Activated T-cell treated with anti-CD3 and anti-CD28 coated beads, Interleukin-2, amount 50 U/mL, for 48 hours (primary cell): ENCODE data around the gene CDC5L.

ENCODE experiments used
- DNase-seq, 2 experiments: peaks; one replicate each; pipeline ENCODE4 v3.0.0-alpha.2; 2020

CDC5L gene

DNA sequence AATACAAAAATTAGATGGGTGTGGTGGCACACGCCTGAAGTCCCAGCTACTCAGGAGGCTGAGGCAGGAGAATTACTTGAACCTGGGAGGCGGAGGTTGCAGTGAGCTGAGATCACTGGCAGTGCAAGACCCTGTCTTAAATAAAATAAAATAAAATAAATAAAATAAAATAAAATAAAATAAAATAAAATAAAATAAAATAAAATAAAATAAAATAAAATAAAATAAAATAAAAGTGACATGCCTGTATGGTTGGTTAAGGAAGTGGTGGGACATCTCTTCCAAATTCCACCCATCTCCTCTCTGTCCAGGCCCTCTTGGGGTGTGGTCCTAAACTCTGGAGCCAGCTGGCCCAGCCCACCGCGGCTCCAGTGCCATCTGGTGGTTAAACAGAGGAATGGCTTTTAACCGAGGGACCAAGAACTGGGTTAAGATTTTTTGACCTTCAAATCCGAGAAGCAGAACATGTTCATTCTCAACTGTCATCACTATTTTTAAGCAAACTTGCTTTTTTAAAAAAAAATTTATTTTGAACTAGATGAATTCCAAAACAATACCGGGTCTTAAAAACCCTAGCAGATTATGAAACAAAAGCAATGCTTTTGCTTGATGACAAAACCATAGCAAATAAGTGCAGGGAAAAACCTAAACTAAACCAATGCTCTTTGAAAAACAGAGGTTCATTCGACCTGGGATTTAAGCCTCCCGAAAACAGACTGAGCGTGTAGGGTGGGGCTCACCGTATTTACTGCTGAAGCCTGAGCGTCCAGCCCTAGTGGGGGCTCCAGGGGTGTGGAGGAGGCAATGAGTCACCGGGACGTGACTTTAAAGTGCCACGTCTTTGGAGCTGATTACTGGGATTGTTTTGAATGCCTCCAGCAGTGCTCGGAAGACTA is 68.8 kb downstream of the CDC5L start:
- DNase-seq = peak; percentile 48 to 55

DNA sequence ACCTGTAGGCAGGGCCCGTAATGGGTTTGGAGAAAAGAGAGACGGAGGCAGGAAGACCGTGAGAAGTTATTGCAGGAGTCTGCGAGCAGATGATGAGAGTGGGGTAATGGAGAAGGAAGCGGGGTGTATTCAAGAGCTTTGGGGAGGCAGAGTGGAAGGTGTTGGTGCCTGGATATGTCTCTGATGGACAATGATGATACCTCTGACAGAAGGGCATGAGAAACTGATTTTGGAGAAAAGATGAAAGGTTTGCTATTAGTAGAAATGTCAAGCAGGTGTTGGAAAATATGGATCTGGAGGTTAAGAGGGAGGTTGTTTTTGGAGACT is 69.4 kb downstream of the CDC5L start:
- DNase-seq = no peak

DNA sequence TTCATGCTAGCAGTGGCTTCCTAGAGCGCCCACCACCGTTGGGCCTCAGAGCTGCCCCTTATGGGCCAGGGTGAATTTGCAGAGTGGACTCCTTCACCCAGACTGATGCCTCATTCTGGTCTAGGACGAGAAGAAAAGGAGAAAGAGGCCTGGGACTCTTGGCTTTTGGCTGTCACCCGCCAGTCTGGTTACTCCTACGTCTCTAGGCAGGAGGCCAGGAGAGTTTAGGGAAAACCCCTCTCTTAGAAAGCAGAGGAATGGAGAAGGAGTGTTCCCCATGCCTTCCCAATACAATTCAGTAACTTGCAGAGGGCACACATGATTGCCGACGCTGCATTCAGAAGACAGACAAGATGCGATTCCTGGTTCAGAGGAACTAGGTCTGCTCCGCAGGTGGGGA is 70.1 kb downstream of the CDC5L start:
- no peak for DNase-seq

DNA sequence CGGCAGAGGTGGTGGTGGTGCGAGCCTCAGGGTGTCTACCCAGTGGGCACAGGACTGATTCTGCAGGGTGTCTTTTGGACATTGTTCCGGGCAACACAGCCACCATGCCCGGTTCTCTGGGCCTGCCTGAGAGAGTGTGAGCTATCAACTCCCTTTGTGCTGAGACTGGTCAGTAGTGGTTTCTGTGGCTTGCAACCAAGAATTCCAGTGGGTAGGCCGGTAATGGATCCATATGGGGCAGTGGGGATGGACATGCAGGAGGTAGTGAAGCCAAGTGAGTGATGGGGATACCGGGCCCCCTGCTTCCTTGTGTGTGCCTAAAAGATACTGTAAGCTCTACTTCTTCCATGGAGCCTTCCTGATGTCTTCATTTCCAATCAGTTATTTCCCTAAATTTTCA is 71.0 kb downstream of the CDC5L start:
- no peak for DNase-seq

DNA sequence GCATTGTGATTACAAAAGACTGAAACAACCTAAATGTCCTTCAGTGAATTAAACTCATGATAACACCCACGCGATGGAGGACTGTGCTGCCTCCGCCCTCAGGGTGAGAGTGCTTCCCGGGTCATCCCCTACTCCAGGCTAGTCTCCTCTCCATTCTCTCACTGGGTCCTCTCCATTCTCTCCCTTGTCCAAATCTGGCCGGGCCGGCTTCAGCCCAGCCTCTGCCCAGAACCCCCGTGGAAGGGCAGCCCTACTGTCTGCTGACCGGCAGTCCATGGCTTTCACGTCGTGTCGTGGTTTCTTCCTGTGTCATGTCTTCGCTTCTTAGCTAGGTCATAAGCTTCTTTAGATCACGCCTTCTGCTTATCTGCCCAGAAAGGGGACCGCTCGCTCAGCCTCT is 74.8 kb downstream of the CDC5L start:
- DNase-seq = no peak

DNA sequence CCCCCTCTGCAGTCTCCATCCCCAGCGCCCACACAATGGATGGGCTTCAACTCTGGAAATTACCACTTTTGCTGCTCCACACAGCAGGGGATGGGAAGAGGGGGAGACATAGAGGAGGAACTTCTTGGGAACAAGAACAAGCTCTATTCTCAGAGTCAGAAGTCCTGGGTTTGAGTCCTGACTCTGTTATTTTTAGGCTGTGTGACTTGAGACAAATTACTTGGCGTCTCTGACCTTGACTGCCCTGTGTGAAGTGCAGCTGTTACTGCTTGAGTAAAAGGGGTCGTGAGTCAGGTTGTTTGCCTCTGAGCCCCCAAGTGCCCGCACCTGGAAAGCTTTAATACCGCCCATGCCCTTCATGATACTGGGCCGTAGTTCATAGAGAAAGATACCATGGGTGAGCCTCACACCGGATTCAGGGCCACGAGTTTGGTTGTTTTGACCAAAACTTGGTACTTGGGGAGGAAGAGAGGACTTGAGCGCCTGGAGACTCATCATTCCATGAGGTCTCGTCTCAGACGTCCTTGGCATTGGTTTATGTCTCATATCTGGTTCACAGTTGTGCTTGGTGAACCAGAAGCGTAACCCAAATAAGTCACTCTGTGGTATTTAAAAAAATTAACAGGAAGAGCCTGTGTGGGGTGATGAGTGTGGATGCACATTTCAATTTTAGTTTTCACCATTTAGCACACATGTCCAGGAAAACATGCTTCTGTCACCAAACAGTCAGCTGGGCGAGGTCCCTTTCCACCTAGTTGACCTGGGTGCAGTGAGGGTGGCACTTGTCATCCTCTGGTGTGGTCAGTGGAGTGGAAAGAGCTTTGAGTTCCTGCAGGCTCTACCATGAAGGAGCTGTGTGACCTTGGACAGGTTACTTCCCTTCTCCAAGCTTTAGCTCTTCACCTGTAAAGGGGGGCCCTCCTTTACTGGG is 75.6 kb downstream of the CDC5L start:
- no peak for DNase-seq

DNA sequence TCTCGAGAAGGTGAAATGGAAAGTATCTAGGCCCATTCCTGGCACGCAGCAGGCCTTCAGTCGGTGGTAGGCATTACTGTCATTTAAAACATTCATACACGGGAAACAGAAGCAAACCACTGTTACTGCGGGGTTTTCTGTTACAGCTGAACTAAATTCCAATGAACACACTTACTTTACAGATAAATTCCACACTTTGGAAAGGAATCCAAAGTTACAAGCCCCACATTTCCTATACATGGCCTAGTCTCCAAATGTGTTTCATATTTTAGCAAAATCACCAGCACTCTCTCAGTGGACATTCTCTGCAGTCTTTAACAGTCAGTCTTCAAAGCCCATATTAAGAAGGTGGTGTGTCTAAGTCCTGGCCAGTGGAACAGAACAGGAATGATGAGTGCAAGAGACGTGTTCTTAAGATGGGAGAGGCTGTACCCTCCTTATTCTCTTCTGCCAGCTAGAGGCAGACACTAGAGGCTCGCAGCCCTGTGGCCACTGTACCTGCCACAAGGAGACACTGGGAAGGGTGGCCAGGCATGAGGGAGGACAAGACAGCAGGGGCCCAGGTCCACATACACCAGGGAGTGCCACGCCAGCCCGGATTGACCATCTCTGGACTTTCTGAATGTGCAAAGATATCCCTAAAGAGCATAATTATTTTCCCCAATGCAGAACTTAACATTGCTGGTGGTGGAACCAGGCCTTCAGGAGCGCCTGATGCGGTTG is 76.4 kb downstream of the CDC5L start:
- DNase-seq = no peak

DNA sequence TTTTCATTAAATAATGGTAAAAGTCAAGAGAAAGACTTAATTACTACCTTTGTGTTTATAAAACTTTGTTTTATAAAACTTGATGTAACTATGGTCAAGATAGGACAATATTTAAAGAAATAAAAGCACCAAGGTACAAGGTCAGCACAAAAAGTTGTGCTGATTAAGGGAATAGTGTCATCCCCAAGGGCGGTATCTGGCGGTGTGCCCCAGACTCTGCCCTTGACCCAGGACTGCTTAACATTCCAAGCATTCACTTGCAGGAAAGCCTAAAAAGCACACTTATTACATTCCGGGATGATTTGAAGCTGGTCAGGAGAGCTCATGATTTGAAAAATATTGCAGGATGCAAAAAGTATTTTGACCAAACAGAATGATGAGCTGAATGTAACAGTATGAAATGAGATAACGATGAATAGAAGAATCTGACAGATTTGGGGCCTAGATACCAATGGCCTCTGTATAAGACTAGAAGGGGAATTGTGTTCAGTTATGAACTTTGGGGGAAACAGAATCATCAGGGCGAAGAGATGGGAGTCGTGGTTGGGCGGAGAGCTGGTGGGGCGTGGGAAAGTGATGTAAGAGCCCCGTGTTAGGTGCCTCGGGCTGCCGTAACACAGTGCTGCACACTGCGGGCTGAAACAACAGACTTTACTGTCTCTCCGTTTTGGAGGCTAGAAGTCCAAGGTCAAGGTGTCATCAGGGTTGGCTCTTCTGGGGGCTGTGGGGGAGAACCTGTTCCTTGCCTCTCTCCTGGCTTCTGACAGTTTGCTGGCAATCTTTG is 77.2 kb downstream of the CDC5L start:
- DNase-seq = no peak

DNA sequence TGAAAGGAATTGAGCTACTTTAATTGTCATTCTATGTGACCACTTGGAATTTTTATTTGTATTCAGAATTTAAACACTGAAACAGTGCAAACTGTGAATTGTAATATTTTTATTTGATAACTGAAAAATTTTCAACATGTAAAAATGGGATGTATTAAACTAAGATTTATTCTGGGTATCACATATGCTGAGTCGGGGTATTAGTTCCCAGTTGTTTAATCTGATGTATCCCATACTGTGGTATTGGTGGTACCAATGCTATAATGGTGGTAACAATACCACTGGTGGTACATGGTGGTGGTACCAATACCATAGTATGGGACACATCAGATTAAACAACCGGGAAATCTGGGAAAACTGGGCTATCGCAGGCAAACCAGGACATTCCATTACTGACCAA is 79.4 kb downstream of the CDC5L start:
- no peak for DNase-seq

DNA sequence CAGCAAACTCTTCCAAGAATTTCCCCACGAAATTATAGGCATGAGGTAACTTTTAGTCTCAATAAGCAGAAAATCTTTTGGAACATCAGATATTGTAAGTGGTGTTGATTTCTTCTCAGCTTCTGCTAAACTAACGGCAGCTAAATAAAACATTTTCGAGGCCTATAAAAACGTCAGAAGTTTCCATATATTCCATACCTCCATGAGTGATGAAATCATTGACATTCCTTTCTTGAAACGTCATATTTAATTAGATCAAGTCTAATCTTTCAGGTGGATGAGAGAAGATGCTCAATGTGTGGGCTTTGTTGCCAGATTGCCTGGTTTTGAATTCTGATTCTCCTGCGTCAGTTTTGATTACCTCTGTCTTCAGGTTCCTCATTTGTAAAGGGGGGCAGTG is 81.3 kb downstream of the CDC5L start:
- no peak for DNase-seq

DNA sequence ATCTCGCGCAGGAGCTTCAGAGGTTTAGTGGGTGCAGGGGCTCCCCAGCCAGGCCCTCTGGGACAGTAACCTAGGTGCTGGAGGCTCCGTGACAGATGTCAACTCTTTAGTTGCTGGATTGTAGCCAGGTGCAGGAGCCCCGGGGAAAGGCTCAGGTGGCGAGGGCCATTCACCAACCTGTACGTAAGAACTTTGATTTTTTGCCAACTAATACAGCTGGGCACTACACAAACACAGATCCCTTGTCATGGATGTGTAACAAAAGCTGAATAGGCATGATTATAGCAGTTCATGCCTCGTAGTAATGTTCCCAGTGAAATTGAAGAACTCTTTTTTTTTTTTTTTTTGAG is 82.6 kb downstream of the CDC5L start:
- DNase-seq = no peak

DNA sequence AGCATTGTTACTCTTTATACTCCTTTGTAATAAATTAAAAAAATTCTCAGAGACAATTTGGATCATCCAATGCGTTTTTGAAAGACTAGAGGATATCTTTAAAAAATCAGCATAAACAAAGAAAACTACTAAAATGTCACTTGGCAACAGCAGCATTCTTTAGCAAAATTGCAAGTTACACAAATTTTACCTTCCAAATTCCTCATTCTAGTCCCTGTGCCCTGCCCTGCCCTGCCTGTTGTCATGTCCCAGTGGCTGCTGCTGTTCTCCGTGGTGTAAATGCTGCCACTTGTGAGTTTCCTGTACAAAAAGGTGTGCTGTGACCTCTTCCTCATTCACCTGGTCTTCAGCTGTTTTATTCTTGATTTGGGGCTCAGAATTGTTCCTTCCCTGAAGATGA is 83.2 kb downstream of the CDC5L start:
- no peak for DNase-seq

DNA sequence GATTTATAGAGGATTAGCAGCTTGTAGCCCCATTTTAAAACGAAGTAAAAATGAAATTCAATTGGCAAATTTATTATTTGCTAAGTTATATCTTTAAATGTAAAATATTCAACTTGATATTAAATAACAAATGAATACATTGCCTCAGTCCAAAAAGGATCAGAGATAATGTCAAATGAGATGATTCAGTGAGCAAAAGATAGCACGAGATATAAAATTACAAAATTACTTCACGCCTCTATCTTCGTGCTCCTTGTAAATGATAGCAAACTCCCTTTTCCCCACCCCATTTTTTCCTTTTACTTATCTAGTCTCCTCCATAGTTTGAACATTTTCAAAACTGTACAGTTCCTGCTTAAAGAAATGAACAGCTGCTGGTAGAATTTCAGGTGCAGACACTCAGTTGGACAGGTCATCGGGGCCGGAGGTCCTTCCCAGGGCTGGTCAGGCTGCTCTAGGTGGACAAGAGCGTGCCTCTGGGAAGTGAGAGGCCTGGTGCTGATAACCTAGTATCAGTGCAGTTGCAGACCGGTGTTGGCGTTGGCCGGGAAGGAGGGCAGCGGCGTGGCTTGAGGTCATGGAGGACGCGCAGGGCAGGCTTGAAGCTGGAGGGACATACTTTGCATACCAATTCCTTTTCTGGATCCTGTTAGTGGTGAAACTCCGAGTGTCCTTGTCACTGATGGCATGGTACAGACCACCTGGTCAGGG is 83.9 kb downstream of the CDC5L start:
- peak; percentile 1 to 13 for DNase-seq

DNA sequence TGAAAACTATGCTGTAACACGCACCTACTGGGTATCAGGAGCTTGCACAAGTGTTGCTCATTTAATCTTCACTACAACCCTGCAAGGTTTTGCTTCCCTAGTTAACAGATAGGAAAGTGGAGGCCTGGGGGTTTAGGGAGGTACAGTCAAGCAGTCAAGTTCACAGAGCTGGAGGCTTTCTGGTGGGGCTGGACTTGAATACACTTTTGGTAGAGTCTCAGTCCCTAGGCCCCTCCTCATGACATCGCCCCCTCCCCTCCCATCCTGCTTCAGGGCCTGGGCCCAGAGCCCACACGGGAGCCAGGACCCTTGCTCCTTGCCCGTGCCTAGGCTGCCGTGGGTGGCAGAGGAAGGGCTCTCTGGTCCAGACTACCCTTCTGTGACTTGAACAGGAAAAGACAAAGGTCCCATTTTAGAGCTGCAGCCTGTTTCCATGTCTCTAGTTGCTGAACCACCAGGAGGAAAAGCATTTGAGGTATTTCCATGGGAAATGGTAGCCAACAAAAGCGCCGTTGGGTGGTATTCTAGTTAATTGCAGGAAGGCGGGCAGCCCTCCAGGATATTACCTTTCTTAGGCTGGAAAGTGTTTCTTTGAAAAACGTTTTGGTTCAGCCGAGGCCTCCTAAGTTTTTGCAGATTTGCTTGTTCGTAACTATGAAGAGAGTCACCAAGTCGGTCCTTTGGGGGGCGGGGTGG is 84.9 kb downstream of the CDC5L start:
- DNase-seq = no peak

DNA sequence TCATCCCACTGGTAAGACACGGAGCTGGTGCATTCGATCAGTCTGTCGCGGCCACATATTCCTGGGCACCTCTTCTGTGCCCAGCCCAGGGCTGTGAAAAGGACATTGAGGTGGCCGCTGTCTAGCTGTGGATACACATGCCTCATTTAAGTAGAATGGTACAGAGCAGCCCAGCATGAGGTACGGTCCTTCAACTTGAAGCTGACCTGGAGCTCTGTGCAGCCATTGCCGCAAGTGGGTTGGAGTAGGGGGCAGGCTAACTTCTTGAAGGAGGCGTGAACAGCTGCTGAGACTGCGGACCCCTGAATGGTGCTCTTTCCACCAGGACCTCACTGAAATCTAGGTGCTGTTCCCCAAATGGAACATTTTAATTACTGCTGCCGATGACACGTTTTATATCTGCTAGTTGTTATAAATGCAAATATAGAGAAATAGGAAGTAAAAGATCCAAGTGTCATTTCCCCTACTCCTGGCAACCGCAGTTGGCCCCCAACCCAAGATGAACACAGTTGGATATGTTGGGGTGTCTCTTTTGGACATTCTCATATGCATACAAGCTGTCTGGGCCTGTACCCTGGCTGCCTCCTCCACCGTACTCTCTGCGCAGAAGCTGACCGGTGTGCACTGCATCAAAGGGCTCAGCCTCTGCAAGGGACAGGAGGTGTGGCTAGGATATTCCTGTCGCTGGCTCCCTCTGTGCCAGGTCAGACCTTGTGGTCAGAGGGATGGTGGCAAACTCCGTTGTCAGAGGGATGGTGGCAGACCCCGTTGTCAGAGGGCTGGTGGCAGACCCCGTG is 86.1 kb downstream of the CDC5L start:
- DNase-seq = no peak

DNA sequence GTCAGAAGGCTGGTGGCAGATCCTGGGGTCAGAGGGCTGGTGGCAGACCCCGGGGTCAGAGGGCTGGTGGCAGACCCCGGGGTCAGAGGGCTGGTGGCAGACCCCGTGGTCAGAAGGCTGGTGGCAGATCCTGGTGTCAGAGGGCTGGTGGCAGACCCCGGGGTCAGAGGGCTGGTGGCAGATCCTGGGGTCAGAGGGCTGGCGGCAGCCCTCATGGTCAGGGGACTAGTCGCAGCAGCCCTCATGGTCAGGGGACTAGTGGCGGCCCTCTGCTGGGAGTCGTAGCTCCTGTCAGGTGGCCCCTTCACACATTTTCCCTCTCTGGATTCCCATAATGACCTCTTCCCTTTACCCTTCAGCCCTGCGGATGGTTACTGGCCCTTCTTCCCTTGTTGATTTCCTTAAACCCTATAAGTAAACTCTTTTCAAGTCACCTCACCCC is 86.7 kb downstream of the CDC5L start:
- DNase-seq = no peak

DNA sequence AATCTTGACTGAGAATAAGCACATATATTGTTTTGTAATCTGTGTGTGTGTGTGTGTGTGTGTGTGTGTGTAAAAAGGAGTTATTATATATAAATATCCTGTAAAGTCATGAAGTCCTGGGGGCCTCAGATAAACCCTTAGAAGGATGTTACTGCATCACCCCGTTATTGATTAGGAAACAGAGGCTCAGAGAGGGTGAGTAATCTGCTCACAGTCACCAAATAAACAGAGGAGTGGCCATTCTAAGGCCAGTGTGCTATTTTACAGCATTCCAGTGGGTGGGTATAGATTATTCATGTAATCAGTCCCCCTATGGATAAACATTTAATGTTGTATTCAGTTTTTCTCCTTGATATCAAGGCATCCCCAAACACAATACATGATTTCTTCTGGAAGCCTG is 87.1 kb downstream of the CDC5L start:
- DNase-seq = no peak

DNA sequence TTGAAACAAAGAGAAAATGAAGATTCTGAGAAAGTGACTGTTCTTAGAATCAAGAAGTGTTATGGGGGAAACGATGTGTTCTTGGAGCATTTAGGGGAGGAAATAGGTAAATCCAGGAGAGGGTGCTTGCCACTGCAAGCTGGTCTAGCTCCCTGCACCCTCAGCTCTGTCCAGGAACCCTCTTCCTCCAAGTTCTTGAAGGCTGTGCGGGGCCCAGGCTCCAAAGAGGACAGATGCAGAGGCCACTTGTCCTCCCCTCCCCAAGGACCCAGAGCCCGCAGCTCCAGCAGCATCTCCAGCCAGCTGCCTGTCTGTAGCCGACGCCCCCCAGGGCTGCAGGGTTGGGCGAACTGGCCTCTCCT is 87.9 kb downstream of the CDC5L start:
- no peak for DNase-seq

DNA sequence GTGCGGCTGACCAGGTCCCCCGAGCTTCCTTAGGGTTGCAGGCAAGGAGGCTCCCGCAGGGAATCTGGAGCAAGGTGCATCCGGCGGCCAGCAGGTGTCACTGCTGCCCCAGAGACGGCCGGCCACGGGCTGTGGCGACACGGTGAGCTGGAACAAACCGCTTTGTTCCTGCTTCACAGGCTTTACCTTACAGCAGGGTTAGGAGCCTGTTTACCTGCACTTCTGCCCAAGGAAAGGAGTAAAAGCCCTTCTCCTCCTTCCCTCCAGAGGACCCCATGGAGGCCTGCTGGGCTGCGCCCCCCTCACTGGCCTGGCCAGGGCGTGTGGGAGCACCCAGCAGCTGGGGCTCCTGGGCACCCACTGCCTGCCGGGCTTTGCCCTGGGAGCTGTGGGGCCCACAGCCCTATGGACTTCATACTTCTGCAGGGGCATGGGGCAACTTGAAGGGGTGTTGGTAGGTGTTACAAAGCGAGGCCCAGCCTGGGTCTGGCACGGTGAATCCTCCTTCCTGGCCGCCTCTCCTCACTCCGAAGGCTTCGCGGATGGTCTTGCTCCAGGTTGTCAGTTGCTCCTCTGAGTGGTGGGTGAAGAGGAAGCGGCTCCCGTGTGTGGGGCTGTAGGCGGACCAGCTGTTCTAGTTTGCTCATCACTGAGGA is 88.4 kb downstream of the CDC5L start:
- peak; percentile 83 to 87 for DNase-seq

DNA sequence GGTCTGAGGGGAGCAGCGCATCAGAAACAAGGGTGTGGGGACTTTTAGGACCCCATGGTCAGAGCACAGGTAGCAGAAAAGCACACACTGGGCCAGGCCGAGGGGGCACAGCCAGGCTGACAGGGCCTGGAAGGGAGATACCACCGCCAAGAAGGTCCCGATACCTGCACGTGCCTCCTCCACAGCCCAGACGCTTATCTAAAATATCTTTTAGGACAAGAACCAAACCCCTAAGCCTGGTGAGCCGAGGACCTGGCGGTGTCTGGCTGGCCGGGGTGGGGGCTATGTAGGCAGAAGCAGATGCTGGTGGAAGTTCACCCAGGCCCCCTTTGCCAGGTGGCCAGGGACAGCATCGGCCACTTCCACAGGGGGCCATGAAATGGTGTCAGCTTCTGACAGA is 89.3 kb downstream of the CDC5L start:
- no peak for DNase-seq
